SK-N-SH treated with all-trans-retinoic acid at 6 μM for 48 hours (cell line): ENCODE data around the gene WASL.

Experiments
- ATAC-seq: fragments of 200-7000 bp; cut with Tn5 transposase; 3 replicates; pipeline ENCODE4 v1.9.1; 2020; ENCODE audit warnings: mild to moderate bottlenecking, moderate library complexity
- ARNTL ChIP-seq: fragments of 450-650 bp; formaldehyde crosslinking; IDR thresholded peaks from 2 replicates; pipeline ENCODE4 v1.5.0; 2020; ENCODE audit warnings: low read depth, mild to moderate bottlenecking, moderate library complexity, borderline replicate concordance
- BACH2 ChIP-seq: fragments of 250-450 bp; sonication (Bioruptor Pico); IDR thresholded peaks from 2 replicates; pipeline ENCODE4 v1.9.0; 2021; ENCODE audit warnings: mild to moderate bottlenecking, borderline replicate concordance
- CSDC2 ChIP-seq: fragments of 250-450 bp; sonication (Bioruptor Pico); IDR thresholded peaks from 2 replicates; pipeline ENCODE4 v1.5.0; 2020; ENCODE audit warnings: mild to moderate bottlenecking, moderate library complexity
- ESRRG ChIP-seq: fragments of 250-450 bp; sonication (Bioruptor Pico); IDR thresholded peaks from 2 replicates; pipeline ENCODE4 v1.6.1; 2021; ENCODE audit warnings: mild to moderate bottlenecking
- GLIS3 ChIP-seq: fragments of 250-450 bp; sonication (Bioruptor Pico); IDR thresholded peaks from 2 replicates; pipeline ENCODE4 v1.5.0; 2020; ENCODE audit warnings: mild to moderate bottlenecking, moderate library complexity
- OSR1 ChIP-seq: fragments of 250-450 bp; sonication (Bioruptor Pico); IDR thresholded peaks from 2 replicates; pipeline ENCODE4 v1.8.0; 2022; ENCODE audit warnings: moderate library complexity, mild to moderate bottlenecking, inconsistent platforms
- PPARA ChIP-seq: fragments of 250-450 bp; sonication (Bioruptor Pico); IDR thresholded peaks from 2 replicates; pipeline ENCODE4 v1.5.0; 2020; ENCODE audit warnings: mild to moderate bottlenecking, borderline replicate concordance
- RARB ChIP-seq: fragments of 250-450 bp; sonication (Bioruptor Pico); IDR thresholded peaks from 2 replicates; pipeline ENCODE4 v1.8.0; 2021; ENCODE audit warnings: mild to moderate bottlenecking, moderate library complexity
- SNAI2 ChIP-seq: fragments of 250-450 bp; sonication (Bioruptor Pico); IDR thresholded peaks from 2 replicates; pipeline ENCODE4 v1.5.0; 2020; ENCODE audit warnings: mild to moderate bottlenecking, moderate library complexity
- TOX ChIP-seq: fragments of 250-450 bp; sonication (Bioruptor Pico); IDR thresholded peaks from 2 replicates; pipeline ENCODE4 v1.8.0; 2021; ENCODE audit warnings: mild to moderate bottlenecking, moderate library complexity, borderline replicate concordance
- ZC3H10 ChIP-seq: fragments of 250-450 bp; sonication (Bioruptor Pico); IDR thresholded peaks from 2 replicates; pipeline ENCODE4 v1.5.1; 2021; ENCODE audit warnings: mild to moderate bottlenecking, moderate library complexity
- ZFP3 ChIP-seq: fragments of 250-450 bp; sonication (Bioruptor Pico); IDR thresholded peaks from 2 replicates; pipeline ENCODE4 v1.5.0; 2020; ENCODE audit warnings: mild to moderate bottlenecking, moderate library complexity
- ZFP30 ChIP-seq: fragments of 450-650 bp; formaldehyde crosslinking; IDR thresholded peaks from 2 replicates; pipeline ENCODE4 v1.5.0; 2022; ENCODE audit warnings: mild to moderate bottlenecking, moderate library complexity
- ZNF565 ChIP-seq: fragments of 450-650 bp; formaldehyde crosslinking; conservative IDR thresholded peaks from 2 replicates; pipeline ENCODE4 v1.5.0; 2020; ENCODE audit warnings: low read depth, mild to moderate bottlenecking, moderate library complexity
- ZNF70 ChIP-seq: fragments of 450-650 bp; formaldehyde crosslinking; IDR thresholded peaks from 2 replicates; pipeline ENCODE4 v1.5.0; 2020; ENCODE audit warnings: mild to moderate bottlenecking, moderate library complexity
- ZNF8 ChIP-seq: fragments of 450-650 bp; formaldehyde crosslinking; IDR thresholded peaks from 2 replicates; pipeline ENCODE4 v1.5.0; 2020; ENCODE audit warnings: mild to moderate bottlenecking, moderate library complexity
- TF ChIP-seq, protein P1 (sequence below): fragments of 250-450 bp; sonication (Bioruptor Pico); IDR thresholded peaks from 2 replicates; pipeline ENCODE4 v1.8.0; 2020; ENCODE audit warnings: mild to moderate bottlenecking, moderate library complexity, borderline replicate concordance
- TF ChIP-seq, protein P2 (sequence below): fragments of 250-450 bp; sonication (Bioruptor Pico); IDR thresholded peaks from 2 replicates; pipeline ENCODE4 v1.5.0; 2020; ENCODE audit warnings: mild to moderate bottlenecking, moderate library complexity
- TF ChIP-seq, protein P3 (sequence below): fragments of 250-450 bp; sonication (Bioruptor Pico); IDR thresholded peaks from 2 replicates; pipeline ENCODE4 v1.8.0; 2021; ENCODE audit warnings: low read depth, mild to moderate bottlenecking, moderate library complexity, borderline replicate concordance
- TF ChIP-seq, protein P4 (sequence below): fragments of 250-450 bp; sonication (Bioruptor Pico); IDR thresholded peaks from 2 replicates; pipeline ENCODE4 v1.5.1; 2021; ENCODE audit warnings: mild to moderate bottlenecking, moderate library complexity
- TF ChIP-seq, protein P5 (sequence below): fragments of 250-450 bp; sonication (Bioruptor Pico); IDR thresholded peaks from 2 replicates; pipeline ENCODE4 v1.5.1; 2020; ENCODE audit warnings: low read depth, mild to moderate bottlenecking, moderate library complexity

WASL gene

DNA sequence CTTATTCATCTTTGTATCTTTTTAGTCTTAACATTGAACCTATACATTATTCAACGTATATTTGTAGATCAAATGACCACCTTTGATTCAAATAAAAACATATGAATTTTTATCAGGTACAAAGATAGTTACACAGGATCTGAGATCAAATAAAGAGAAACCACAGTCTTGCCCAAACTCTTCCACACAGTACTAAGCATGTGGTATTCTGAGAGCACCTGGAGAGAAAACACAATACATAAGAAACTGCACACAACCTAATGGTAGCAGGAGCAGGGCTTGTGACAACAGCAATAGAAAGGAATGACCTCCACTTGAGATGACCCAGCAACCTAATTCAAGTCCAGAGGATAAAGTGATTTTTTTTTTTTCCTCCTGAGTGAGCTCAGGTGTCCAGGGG lies 6.5 kb upstream of the WASL start (continued):
- TF ChIP-seq, protein P1, sequence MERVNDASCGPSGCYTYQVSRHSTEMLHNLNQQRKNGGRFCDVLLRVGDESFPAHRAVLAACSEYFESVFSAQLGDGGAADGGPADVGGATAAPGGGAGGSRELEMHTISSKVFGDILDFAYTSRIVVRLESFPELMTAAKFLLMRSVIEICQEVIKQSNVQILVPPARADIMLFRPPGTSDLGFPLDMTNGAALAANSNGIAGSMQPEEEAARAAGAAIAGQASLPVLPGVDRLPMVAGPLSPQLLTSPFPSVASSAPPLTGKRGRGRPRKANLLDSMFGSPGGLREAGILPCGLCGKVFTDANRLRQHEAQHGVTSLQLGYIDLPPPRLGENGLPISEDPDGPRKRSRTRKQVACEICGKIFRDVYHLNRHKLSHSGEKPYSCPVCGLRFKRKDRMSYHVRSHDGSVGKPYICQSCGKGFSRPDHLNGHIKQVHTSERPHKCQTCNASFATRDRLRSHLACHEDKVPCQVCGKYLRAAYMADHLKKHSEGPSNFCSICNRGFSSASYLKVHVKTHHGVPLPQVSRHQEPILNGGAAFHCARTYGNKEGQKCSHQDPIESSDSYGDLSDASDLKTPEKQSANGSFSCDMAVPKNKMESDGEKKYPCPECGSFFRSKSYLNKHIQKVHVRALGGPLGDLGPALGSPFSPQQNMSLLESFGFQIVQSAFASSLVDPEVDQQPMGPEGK (CRISPR knock-in tag): no peak
- no peak for TF ChIP-seq ZFP30 (CRISPR knock-in tag)
- TF ChIP-seq ZC3H10 (CRISPR knock-in tag): no peak
- no peak for TF ChIP-seq ZFP3 (CRISPR knock-in tag)

DNA sequence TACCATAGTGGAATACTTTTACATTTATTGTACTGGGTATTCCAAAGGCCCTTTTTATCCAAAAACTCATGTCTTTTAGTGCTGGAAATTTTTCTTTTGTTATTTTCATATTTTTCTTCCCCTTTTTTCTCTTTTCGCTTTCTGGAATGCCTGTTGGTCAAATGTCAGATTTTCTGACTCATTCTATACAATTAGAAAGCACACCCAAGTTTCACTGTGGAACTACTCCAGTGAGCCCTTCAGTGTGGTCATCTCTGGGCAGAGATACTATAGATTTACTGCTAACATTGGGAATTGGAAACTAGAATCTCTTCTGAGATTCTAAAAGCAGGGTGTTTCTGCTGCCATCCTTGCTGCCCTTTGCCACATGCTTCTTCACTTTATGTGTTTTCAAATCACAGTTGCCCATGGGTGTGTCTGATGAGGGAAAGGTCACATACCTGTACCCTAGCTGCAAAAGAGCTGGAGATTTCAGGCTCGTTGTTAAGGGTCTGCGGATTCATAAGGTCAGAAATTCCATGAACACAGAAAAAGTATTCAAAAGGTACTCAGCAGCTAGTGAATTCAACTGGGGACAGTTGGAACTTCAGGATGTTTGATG lies 5.6 kb upstream of the WASL start:
- ATAC-seq: no peak
- no peak for TF ChIP-seq GLIS3
- no peak for TF ChIP-seq ZC3H10 (CRISPR knock-in tag)
- TF ChIP-seq, protein P2, sequence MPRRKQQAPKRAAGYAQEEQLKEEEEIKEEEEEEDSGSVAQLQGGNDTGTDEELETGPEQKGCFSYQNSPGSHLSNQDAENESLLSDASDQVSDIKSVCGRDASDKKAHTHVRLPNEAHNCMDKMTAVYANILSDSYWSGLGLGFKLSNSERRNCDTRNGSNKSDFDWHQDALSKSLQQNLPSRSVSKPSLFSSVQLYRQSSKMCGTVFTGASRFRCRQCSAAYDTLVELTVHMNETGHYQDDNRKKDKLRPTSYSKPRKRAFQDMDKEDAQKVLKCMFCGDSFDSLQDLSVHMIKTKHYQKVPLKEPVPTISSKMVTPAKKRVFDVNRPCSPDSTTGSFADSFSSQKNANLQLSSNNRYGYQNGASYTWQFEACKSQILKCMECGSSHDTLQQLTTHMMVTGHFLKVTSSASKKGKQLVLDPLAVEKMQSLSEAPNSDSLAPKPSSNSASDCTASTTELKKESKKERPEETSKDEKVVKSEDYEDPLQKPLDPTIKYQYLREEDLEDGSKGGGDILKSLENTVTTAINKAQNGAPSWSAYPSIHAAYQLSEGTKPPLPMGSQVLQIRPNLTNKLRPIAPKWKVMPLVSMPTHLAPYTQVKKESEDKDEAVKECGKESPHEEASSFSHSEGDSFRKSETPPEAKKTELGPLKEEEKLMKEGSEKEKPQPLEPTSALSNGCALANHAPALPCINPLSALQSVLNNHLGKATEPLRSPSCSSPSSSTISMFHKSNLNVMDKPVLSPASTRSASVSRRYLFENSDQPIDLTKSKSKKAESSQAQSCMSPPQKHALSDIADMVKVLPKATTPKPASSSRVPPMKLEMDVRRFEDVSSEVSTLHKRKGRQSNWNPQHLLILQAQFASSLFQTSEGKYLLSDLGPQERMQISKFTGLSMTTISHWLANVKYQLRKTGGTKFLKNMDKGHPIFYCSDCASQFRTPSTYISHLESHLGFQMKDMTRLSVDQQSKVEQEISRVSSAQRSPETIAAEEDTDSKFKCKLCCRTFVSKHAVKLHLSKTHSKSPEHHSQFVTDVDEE: no peak
- TF ChIP-seq PPARA (CRISPR knock-in tag): no peak
- TF ChIP-seq, protein P3, sequence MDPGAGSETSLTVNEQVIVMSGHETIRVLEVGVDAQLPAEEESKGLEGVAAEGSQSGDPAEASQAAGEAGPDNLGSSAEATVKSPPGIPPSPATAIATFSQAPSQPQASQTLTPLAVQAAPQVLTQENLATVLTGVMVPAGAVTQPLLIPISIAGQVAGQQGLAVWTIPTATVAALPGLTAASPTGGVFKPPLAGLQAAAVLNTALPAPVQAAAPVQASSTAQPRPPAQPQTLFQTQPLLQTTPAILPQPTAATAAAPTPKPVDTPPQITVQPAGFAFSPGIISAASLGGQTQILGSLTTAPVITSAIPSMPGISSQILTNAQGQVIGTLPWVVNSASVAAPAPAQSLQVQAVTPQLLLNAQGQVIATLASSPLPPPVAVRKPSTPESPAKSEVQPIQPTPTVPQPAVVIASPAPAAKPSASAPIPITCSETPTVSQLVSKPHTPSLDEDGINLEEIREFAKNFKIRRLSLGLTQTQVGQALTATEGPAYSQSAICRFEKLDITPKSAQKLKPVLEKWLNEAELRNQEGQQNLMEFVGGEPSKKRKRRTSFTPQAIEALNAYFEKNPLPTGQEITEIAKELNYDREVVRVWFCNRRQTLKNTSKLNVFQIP (CRISPR knock-in tag): no peak
- TF ChIP-seq ARNTL (CRISPR knock-in tag): no peak
- no peak for TF ChIP-seq BACH2 (CRISPR knock-in tag)
- TF ChIP-seq, protein P4, sequence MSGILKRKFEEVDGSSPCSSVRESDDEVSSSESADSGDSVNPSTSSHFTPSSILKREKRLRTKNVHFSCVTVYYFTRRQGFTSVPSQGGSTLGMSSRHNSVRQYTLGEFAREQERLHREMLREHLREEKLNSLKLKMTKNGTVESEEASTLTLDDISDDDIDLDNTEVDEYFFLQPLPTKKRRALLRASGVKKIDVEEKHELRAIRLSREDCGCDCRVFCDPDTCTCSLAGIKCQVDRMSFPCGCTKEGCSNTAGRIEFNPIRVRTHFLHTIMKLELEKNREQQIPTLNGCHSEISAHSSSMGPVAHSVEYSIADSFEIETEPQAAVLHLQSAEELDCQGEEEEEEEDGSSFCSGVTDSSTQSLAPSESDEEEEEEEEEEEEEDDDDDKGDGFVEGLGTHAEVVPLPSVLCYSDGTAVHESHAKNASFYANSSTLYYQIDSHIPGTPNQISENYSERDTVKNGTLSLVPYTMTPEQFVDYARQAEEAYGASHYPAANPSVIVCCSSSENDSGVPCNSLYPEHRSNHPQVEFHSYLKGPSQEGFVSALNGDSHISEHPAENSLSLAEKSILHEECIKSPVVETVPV (CRISPR knock-in tag): no peak
- no peak for TF ChIP-seq ZFP30 (CRISPR knock-in tag)
- TF ChIP-seq ZNF565 (CRISPR knock-in tag): no peak
- TF ChIP-seq SNAI2 (CRISPR knock-in tag): no peak
- TF ChIP-seq RARB (CRISPR knock-in tag): no peak
- TF ChIP-seq ESRRG (CRISPR knock-in tag): no peak
- TF ChIP-seq ZFP3 (CRISPR knock-in tag): no peak
- TF ChIP-seq CSDC2: no peak
- TF ChIP-seq TOX: no peak
- TF ChIP-seq, protein P5, sequence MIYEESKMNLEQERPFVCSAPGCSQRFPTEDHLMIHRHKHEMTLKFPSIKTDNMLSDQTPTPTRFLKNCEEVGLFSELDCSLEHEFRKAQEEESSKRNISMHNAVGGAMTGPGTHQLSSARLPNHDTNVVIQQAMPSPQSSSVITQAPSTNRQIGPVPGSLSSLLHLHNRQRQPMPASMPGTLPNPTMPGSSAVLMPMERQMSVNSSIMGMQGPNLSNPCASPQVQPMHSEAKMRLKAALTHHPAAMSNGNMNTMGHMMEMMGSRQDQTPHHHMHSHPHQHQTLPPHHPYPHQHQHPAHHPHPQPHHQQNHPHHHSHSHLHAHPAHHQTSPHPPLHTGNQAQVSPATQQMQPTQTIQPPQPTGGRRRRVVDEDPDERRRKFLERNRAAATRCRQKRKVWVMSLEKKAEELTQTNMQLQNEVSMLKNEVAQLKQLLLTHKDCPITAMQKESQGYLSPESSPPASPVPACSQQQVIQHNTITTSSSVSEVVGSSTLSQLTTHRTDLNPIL (CRISPR knock-in tag): no peak

DNA sequence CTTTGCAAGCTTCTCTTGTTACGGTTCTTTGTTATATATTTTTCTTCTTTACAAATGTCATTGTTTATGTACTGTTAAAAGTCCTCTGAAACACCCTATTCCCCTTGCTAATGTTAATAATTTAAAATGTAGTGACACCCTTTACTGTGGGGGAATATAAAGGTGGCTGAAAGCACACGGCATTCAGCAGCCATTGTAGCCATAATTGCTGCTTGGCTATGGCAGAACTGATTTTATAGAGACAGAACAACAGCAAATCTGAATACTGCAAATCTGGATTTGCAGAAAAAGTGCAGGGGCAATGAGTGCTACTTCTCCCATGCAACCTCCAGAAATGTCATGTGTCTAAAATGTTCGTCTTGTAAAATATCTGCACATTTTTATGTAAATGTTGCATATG lies 3.7 kb upstream of the WASL start:
- 0 out of 2 replicates have a peak, but pooled peaks have one; percentile 24 for TF ChIP-seq ZNF70
- no peak for TF ChIP-seq CSDC2
- ATAC-seq: no peak

DNA sequence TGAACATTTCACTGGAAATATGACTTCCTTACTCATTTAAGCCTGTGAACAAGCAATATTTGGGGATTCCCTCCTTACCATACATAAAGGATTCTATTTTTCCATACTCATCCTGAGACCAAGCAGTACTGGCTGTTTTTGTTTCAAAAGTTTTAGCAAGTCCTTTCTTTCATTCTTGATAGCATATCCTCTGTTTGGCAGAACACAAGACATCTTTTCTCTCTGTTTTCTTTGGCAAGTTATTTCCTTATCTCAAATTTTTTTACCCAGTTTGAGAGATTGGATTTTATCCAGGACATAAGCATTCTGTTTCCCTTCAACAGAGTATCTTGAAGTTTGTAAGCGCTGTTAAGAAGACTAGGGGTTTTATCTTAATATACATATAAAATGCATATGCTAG lies 3.0 kb upstream of the WASL start:
- no peak for ATAC-seq
- TF ChIP-seq, protein P1 (CRISPR knock-in tag): no peak
- TF ChIP-seq SNAI2 (CRISPR knock-in tag) (0 out of 2 replicates have a peak, but pooled peaks have one; percentile 33), ZFP3 (CRISPR knock-in tag) (no peak; the same call in 1 of the 2 replicates), OSR1 (CRISPR knock-in tag) (no peak), ZFP30 (CRISPR knock-in tag) (no peak), RARB (CRISPR knock-in tag) (no peak), TOX (no peak), ESRRG (CRISPR knock-in tag) (no peak), GLIS3 (no peak), ZNF8 (CRISPR knock-in tag) (no peak), ZNF565 (CRISPR knock-in tag) (no peak), ZC3H10 (CRISPR knock-in tag) (no peak)
- TF ChIP-seq, protein P4 (CRISPR knock-in tag): no peak
- TF ChIP-seq, protein P5 (CRISPR knock-in tag): no peak
